Fibroblast of villous mesenchyme (primary cell): ENCODE data around the gene MYH9. TPM values are rescaled to one million over a fixed set of nuclear protein-coding genes. Genes with fewer than 3 reads are reported as not detected.

Experiments
- DNase-seq: peaks from one replicate; pipeline ENCODE4 v3.0.0-alpha.2; 2010; ENCODE audit warnings: low read depth
- H3K4me3 ChIP-seq: 2 replicates; pipeline ENCODE4 v1.5.1; 2011; ENCODE audit warnings: low read depth, mild to moderate bottlenecking, low read length
- total RNA-seq: library from RNA; depleted of rRNA; stranded (reverse); fragments of >200 nt; gene quantifications from 2 replicates; pipeline ENCODE4 v1.2.3, GENCODE V29; 2012
- TF ChIP-seq, protein P1 (sequence below): IDR thresholded peaks from 2 replicates; pipeline ENCODE4 v1.5.1; 2012; ENCODE audit warnings: low read depth, mild to moderate bottlenecking, low read length; ENCODE audit not compliant: insufficient read depth

MYH9 gene
- total RNA-seq, 1 donor, result 1,420 TPM

DNA sequence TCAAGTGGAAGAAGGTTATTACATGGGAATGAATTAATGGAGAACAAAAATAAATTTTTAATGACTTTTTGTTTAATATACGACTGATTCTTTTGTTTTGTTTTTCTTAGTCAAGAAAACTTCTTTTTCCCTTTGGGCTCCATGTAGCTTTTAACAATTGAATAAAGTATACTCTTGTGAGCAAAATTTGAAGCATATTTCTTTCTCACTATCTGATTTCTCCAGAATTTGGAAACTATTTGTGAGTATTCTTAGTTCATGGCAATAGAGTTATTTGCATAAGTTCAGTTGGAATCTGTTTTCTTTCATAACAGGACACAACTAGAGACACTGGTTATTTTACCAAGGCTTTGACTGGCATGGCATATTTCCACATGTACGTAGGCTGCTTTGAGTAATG is 138.6 kb downstream of the MYH9 start:
- DNase-seq, result no peak
- TF ChIP-seq, protein P1, sequence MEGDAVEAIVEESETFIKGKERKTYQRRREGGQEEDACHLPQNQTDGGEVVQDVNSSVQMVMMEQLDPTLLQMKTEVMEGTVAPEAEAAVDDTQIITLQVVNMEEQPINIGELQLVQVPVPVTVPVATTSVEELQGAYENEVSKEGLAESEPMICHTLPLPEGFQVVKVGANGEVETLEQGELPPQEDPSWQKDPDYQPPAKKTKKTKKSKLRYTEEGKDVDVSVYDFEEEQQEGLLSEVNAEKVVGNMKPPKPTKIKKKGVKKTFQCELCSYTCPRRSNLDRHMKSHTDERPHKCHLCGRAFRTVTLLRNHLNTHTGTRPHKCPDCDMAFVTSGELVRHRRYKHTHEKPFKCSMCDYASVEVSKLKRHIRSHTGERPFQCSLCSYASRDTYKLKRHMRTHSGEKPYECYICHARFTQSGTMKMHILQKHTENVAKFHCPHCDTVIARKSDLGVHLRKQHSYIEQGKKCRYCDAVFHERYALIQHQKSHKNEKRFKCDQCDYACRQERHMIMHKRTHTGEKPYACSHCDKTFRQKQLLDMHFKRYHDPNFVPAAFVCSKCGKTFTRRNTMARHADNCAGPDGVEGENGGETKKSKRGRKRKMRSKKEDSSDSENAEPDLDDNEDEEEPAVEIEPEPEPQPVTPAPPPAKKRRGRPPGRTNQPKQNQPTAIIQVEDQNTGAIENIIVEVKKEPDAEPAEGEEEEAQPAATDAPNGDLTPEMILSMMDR, result no peak
- no peak overlapping the region for H3K4me3 ChIP-seq

DNA sequence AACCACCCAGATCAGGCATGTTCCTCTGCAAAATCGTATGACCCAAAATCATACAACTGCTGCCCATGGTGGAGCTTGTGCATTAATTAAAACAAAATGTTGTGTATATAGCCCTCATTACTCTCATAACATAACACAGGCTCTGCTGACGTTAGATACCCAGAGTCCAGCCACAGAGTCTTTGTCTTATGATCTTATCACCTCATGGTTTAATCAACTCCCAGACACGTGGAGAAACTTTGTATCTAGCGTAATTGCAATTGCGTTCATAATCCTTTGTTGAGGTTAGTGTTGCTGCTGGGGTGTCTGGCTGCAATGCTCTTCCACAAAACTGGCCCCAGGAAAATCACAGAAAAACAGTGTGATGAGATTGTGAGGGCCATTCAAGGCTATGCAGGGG is 139.8 kb downstream of the MYH9 start:
- no peak overlapping the region for H3K4me3 ChIP-seq
- no peak for DNase-seq
- TF ChIP-seq, protein P1, result no peak

DNA sequence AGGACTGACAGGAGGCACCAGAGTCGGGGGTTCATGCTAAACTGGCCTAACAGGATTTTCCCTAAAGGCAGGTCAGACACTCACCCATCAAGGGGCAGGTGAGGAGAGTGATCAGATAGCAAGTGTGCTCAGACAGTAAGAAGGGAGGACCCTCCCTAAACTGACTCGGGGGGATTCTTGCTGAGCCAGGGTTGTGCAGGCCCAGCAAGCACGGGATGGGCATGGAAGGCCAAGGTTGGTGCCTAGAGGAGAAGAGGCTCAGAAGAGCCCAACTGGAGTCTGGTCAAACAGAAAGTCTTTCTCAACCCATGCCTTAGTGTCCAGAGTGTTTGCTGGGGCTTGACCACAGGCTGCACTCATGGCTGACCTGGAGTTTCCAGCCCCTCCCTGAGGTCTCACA is 141.0 kb downstream of the MYH9 start:
- TF ChIP-seq, protein P1, result no peak
- no peak overlapping the region for H3K4me3 ChIP-seq
- DNase-seq, result no peak

DNA sequence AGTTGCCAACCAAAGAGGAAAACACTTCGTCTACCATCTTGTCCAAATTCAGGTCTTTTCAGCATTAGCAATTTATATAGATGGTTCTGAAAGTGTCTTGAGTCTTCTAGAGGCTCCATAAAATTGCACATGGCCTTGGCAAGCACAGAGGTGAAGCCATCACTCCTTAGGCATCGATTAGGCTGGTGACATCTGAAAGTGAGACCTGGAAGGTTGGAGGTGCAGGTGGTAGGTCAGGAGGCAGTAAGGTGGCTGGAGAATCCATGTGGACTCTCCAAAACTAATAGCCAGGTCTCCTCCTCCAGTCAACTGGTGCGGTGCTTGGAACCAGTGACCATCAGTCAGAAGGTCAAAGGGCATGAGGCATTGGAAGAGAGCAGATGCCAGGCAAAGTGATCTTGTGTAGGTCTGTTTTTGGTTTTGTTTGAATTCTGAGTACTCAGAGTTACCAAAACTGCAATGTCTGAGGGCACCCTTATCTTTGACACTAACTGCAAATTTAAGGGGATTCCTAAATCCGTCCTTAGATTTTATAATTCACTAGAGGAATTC is 141.9 kb downstream of the MYH9 start:
- no peak for DNase-seq
- TF ChIP-seq, protein P1, result no peak

DNA sequence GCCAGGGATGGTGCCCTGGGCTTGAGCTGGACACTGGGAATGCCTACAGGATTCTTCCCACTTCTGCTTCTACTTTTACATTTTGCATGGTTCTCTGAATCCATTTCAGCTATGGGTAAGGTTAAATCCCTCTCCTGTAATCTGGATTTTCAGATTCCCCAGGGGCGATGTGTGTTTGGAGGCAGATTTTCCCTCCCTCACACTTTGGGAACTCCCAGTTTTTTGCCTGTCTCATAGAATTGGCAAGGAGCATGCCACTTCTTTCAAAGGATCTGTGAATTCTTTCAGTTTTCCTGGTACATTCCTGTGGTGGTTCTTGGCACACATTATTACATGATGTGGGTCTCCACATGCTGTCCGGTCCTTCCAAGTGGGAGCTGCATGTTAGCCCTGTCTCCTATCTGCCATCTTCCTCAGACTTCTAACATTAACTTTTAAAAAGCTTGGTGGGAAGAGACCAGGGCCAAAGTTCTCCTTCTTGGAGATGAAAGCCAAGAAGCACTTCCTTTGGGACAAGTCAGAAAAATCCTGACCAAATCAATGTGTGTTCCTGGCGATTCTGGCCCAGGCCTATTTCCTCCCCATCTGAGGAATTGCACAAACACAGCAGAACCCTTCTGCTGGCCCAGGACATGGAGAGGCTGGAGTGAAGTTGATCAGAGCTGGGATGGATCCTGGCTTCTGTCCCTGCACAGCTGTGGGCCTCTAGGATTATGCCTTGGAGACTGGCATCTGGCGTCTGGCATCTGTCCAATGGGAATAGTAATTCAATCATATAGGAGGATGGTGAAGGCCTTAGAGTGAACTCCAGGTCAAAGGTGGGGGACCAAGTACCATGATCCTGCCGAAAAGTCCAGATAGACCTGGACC is 143.0 kb downstream of the MYH9 start:
- H3K4me3 ChIP-seq, result no peak overlapping the region
- DNase-seq, result no peak
- TF ChIP-seq, protein P1, result no peak

More for the DNA sequence above, 141.9 kb downstream of the MYH9 start:
- no peak overlapping the region for H3K4me3 ChIP-seq

DNA sequence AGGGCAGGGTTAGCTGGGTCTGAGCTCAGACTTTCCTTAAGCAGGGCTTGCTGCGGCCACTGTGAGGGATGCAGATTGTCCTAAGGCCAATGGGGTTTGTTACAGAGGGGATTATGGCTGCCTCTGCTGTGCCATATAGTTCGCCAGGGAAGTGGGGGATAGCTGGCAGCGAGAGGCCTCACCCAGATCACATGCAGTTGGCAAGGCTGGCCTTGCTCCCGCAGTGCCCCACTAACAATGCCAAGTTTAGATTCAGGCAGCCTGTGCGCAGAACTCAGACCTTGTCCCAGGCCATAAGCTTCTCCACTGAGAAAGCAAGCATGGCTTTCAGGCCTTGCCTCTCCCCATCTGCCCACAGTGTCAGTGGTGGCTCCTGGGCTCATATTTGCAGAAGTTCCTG is 143.8 kb downstream of the MYH9 start:
- no peak for DNase-seq
- H3K4me3 ChIP-seq, result no peak overlapping the region
- TF ChIP-seq, protein P1, result no peak
